NCI-H526 (cell line): Measurements from ENCODE around the gene POMGNT1.

Experiments used
- DNase-seq, 2 experiments: peaks; one replicate each; lab custom pipeline; 2025; lab: John Stamatoyannopoulos, UW

POMGNT1 gene

GRCh38 chr1:46183079-46183847, 15.0 kb downstream of the POMGNT1 start:
- peak in 1 of 2 experiments; percentile 40 for DNase-seq

DNA sequence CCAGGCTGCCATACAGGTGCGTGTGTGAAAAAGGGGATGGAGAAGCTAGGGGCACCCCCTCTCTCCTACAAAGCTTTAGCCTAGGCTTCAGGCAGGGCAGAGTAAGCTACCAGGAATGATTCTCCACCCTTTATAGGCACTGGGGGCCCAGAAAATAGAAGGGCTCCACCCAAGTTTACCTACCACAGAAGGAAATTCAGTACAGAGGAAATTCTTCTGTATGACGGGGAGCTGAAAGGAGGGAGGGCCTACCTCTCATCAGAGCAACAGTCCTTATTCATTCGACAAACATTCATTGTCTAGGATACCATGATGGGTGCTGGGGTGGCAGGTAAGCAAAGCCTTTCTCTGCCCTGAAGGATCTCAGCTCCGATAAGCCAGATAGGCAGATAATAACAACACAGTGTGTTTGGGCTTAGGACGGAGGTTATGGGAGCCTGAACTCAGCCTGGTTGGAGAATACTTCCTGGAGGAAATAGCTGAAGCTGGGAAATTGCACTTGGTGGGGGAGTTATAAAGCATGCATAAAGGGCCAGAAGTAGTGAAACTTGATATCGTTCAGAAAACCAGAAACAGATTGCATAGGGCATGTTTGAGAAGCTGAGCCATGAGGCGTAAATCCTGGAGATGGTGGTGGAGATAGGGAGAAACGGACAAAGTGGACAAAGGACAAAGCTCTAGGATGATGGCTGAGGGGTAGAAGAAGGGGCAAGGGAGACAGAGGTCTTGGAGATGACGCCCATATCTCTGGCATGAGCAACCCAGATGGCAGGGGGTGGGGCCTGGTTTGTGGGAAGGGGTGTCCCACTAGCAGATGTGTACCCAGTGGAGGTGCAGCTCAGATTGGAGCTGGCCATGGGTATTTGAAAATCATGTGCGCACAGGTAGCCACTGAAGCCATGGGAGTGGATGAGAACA, 16.6 kb downstream of the POMGNT1 start:
- DNase-seq = no peak

GRCh38 chr1:46180082-46180616, 18.1 kb downstream of the POMGNT1 start:
- peak; percentile 13 to 69 for DNase-seq

DNA sequence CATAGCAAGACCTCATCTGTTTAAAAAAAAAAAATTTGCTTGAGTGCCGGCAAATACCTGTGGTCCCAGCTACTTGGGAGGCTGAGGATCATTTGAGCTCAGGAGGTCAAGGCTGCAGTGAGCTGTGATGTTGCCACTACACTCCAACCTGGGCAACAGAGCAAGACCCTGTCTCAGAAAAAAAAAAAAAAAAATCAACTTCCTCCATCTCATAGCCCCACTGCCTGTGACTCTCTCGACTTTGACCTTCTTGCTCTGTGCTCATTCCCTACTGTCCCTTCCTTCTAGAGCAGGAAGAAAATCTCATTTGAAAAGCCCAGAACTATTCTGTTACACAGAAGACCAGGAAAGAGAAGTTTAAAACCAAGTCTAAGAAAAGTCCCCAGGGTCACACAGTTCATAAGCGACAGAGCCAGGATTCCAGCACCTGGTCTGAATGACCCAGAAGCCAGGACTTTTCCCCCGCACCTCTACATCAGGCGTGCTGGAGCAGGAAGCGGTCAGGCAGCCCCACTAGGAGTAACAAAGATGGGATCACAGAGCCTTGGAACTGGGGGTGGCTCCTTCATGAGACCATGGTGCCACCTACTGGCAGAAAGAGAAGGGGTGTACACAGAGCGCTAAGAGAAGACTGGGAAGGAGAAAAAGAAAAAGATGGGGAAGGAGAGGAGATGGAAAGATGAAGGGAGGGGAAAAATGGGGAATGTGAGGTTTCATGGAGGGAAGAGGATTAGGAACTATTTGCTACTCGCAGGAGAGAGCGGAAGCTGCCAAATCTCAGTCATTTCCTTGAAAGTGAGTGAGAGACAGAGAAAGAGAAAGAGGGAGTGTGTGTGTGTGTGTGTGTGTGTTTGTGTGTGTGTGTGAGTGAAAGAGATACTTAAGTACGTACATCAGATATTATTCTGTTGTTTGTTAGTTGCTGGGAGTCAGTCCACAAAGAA, 18.8 kb downstream of the POMGNT1 start:
- DNase-seq = peak; percentile 87 to 97

DNA sequence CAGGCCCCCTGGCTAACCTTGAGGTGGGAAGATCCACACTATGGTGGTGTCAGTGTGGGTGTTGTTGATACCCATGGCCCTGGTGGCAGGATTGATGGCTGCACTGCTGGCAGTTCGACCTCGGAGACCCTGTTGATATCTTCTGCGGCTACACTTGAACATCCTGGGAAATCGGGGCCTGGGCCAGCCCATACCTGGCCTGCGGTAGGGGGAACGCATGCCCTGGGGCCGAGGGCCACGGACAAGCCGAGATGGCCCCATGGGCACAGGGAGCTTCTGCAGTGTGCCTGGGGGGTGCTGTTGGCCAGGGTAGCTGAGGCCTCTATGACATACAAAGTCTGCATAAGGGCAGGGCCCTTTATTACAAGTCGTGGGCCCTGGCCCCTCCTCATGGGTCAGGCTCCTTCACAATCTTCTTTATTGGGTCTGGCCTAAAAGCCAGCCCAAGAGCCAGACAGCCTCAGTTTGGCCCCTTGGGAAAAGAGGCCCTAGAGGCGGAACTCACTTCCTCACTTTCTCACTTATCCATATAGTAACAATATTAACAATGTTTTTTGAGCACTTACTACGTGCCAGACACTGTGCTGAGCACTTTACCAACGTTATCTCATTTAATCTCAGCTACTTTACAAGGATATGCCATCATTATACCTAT, 21.9 kb downstream of the POMGNT1 start, which contains the start of gene P3R3URF:
P3R3URF (minus strand) TSS at position 278 of the 655 bp plus-strand sequence; CDS start at position 261, 17 bp downstream.
- DNase-seq = no peak

DNA sequence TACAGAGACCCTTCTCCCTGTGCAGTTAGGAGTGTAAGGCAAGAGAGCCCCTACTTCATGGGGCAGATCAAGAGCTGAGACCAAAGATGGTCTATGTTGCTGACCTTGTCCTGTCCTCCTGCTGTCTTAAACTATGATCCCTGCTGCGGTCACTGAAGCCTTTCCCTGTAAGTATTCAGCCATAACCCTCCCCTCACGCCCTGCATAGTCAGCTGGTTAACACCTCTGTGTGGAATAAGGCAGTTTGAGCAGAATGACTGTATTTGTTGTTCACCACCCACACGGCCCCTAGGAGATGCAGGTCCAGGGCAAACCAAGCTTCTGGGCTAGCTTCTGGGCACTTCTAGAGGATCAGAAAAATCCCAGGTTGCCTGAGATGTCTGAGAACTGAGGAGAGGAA, 23.0 kb downstream of the POMGNT1 start:
- DNase-seq = no peak

DNA sequence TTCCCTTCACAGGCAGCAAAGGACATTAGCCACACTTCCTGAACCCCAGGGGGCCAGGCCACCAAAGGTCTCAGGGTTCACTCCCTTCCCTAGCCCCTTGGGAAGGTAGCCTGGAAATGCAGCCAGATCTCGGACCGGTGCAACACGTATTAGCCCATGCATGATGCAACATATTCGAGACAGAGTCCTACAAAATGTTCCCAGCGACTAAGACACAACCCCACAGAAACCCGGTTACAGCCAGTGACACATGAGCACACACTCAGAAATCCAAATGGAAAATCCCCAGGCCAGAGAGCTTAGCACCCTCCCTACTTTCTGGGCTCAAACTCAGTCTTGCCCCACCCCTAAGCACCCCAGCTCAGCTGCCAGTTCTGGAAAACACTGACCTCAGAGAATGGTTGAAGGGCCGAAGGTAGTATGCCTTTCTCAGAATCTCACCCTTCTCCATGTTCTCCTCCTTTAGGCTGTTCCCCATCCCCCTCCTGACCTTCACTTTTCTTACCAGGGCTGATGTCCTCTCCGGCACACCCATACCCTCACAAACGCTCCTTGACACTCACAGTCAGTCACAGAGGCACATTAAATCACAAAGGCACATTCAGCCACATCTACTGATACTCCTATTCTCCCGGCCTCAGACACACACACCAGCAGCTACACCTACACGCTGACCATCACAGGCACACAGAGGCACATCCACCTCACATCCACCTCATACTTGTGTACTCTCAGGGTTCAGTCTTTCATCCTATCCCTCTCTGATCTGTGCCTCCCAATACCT, 23.6 kb downstream of the POMGNT1 start, which contains the start of gene TSPAN1:
TSPAN1 (plus strand) TSS at position 640 of the 784 bp plus-strand sequence. CDS start 6,021 bp downstream, outside the sequence.
- no peak for DNase-seq

- peak in 1 of 2 experiments; percentile 19 for DNase-seq
These were observed 24.8 kb downstream of the POMGNT1 start for GRCh38 chr1:46173361-46173856.

- DNase-seq = no peak
These were observed 25.9 kb downstream of the POMGNT1 start for GRCh38 chr1:46172321-46172720.

- DNase-seq = peak; percentile 29 to 85
These were observed 26.4 kb downstream of the POMGNT1 start for GRCh38 chr1:46171871-46172270.

GRCh38 chr1:46171351-46171750, 26.9 kb downstream of the POMGNT1 start:
- DNase-seq = no peak

- no peak for DNase-seq
These were observed 28.3 kb downstream of the POMGNT1 start for GRCh38 chr1:46169811-46170454.

DNA sequence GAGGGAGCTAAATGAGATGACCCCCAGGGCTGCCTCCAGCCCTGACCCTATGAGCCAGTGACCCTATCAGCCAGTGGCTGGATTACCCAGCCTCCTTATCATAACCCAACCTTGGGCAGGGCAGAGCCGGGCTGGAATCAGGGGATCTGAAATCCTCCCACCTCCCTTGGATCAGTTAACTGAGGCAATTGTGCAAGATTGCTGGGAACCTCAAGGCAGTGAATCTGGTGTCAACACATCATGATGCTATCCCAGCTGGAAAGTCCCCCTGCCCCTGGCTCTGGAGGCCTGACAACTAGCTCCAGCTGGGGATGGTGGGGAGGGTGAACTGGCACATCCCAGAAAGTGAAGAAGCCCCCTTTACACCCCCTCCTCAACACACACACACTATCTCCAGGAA, 29.8 kb downstream of the POMGNT1 start:
- DNase-seq = no peak

DNA sequence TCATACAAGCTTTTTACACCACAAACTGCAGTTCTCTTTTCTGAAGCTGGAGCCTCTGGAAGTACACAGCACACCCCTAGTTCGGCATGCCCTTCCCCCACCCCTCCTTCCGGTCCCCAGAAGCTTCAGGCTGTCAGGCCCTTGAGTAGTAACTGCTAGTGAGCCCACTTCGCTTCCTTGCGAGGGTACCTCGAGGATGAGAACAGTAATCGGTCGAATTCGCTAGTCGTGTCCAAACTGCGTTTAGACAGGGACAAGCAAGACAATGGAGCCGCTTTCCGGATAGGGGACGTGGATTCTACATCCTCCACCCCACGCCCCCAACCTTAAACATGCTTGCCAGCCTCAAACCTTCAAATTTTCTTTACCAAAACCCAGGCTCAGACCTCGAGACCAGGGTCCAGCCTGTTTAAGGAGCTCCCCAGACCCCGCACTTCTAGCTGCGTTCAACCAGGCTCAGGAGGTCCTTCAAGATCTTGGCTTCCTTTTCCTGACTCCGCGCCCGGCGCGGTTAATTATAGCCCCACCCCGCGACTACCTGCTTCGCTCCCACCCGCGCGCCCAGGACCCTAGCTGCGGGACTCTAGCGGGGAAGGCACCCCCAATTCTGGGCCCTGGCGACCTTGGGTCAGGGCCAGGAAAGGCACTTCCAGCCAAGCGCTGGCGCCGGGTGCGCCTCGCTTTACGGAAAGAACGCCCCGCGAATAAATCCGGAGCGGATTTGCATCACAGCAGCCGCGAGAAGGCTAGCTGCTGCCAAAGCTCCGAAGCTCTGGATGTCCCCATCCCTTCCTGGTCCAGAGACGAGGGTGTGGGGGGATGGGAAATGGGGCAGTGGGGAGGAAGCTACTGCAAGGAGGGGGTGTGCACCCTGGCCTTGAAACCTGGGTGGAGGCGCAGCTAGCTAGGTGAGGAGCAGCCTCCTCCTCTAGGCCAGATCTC, 31.4 kb downstream of the POMGNT1 start:
- DNase-seq = peak; percentile 13 to 73

GRCh38 chr1:46160212-46160611, 38.0 kb downstream of the POMGNT1 start:
- DNase-seq = no peak

DNA sequence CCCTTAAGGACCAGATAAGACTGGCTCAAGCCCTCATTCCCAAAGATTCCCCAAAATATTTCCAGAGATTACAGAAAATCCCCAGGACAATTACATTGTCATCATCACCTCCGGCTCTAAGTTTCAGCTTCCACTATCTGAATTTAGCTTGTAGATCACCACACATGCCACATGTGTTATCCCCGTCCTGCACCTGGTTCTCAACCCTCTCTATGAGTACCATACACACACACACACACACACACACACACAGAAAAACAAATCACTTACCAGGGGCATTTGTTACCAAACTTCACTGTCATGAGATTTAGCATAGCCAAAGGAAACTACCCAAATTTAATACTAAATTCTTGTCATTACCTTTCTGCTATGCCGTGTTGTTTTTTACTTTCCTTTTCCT, 38.7 kb downstream of the POMGNT1 start:
- DNase-seq = no peak

DNA sequence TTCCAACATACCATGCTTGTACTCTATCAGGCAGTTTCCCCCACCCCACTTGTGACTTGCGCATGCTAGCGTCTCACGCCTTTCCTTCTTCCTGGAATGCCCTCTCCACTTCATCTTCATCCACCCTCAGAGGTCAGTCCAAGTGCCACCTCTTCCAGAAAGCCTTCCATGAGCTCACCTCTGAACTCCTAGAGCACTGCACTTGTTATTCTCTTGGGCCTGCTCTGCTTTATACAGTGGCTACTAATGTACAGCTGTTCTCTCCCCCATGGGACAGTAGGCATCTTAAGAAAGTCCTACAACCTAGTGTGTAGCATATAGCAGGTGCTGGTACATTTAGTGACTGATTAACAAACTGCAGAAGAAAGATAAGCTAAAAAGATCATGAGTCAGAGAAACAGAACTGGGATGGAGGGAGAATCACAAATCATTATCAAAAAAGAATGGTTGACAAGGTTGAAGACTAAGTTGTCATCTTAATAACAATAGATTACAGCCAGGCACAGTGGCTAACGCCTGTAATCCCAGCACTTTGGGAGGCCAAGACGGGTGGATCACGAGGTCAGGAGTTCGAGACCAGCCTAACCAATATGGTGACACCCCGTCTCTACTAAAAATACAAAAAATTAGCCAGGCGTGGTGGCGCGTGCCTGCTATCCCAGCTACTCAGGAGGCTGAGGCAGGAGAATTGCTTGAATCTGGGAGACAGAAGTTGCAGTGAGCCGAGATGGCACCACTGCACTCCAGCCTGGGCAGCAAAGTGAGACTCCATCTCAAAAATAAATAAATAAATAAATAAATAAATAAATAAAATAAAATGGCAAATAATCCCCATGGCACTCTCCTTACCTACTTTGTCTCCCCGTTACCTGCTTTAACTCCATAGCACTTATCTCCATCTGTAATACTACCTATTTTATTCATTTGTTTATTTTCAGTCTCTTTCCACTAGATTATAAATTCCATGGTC, 39.6 kb downstream of the POMGNT1 start:
- DNase-seq = no peak
